Hepatocyte (in vitro differentiated cells): ENCODE results near the gene RGS10. TPM values are rescaled to one million over a fixed set of nuclear protein-coding genes. Genes with fewer than 3 reads are reported as not detected.

Source experiments
- DNase-seq: peaks from one replicate; pipeline ENCODE4 v3.0.0-alpha.2; 2016; ENCODE audit warnings: low spot score
- H2AFZ ChIP-seq: fragments of 200-600 bp; sonication (generic); 2 replicates; pipeline ENCODE4 v1.6.0; 2016; ENCODE audit warnings: antibody characterized with exemption, mild to moderate bottlenecking
- H3K27ac ChIP-seq: fragments of 200-600 bp; sonication (generic); 2 replicates; pipeline ENCODE4 v1.5.1; 2016; ENCODE audit warnings: mild to moderate bottlenecking
- H3K27me3 ChIP-seq: fragments of 200-600 bp; sonication (generic); 2 replicates; pipeline ENCODE4 v1.6.1; 2016
- H3K36me3 ChIP-seq: fragments of 200-600 bp; sonication (generic); replicated peaks from 2 replicates; pipeline ENCODE4 v1.5.1; 2016; ENCODE audit warnings: low read depth; ENCODE audit not compliant: insufficient read depth
- H3K4me1 ChIP-seq: fragments of 200-600 bp; sonication (generic); 2 replicates; pipeline ENCODE4 v1.5.1; 2016; ENCODE audit warnings: mild to moderate bottlenecking, moderate library complexity; ENCODE audit not compliant: insufficient read depth
- H3K4me2 ChIP-seq: fragments of 200-600 bp; sonication (generic); 2 replicates; pipeline ENCODE4 v1.6.0; 2016
- H3K4me3 ChIP-seq: fragments of 200-600 bp; sonication (generic); 2 replicates; pipeline ENCODE4 v1.5.1; 2016; ENCODE audit warnings: mild to moderate bottlenecking
- H3K79me2 ChIP-seq: fragments of 200-600 bp; sonication (generic); 2 replicates; pipeline ENCODE4 v1.6.0; 2017; ENCODE audit warnings: mild to moderate bottlenecking
- H3K9me2 ChIP-seq: fragments of 200-600 bp; sonication (generic); replicated peaks from 2 replicates; pipeline ENCODE4 v1.6.0; 2017; ENCODE audit warnings: mild to moderate bottlenecking; ENCODE audit not compliant: insufficient read depth
- H3K9me3 ChIP-seq: fragments of 200-600 bp; sonication (generic); 2 replicates; pipeline ENCODE4 v1.5.1; 2016; ENCODE audit warnings: low read depth, mild to moderate bottlenecking
- H4K20me1 ChIP-seq: fragments of 200-600 bp; sonication (generic); 2 replicates; pipeline ENCODE4 v1.6.0; 2016; ENCODE audit warnings: mild to moderate bottlenecking; ENCODE audit not compliant: insufficient read depth, poor library complexity, severe bottlenecking
- EZH2 ChIP-seq: fragments of 200-600 bp; sonication (generic); IDR thresholded peaks from 2 replicates; pipeline ENCODE4 v1.6.1; 2016; ENCODE audit warnings: antibody characterized with exemption, mild to moderate bottlenecking, borderline replicate concordance
- EZH2phosphoT487 ChIP-seq: fragments of 200-600 bp; sonication (generic); IDR thresholded peaks from one replicate; pipeline ENCODE4 v1.6.1; 2018; ENCODE audit warnings: antibody characterized with exemption, mild to moderate bottlenecking, low read depth, moderate library complexity; ENCODE audit not compliant: unreplicated experiment, severe bottlenecking
- WGBS: methylation state at CpG from one replicate; pipeline ENCODE4 v1.1.6; 2016; ENCODE audit warnings: low lambda C conversion rate; ENCODE audit errors: missing lambda C conversion rate; 5-methylcytosine and 5-hydroxymethylcytosine counted together
- polyA plus RNA-seq: library from polyadenylated mRNA; unstranded; fragments of >200 nt; fragmentation: Nextera tagmentation; extraction: Ambion mirVana; gene quantifications from 2 replicates; pipeline ENCODE4 v1.2.1, GENCODE V29; 2016
- total RNA-seq: library from RNA; depleted of rRNA; stranded (reverse); fragments of >200 nt; gene quantifications from 2 replicates; pipeline ENCODE4 v1.2.3, GENCODE V29; 2014
- TF ChIP-seq, protein P1 (sequence below): fragments of 200-600 bp; sonication (generic); IDR thresholded peaks from 2 replicates; pipeline ENCODE4 v1.5.1; 2016; ENCODE audit warnings: antibody characterized with exemption, mild to moderate bottlenecking; ENCODE audit not compliant: poor library complexity

Gene RGS10
- total and polyA plus RNA-seq, 2 experiments from 2014 or later, result 5.4 to 8.4 TPM

DNA sequence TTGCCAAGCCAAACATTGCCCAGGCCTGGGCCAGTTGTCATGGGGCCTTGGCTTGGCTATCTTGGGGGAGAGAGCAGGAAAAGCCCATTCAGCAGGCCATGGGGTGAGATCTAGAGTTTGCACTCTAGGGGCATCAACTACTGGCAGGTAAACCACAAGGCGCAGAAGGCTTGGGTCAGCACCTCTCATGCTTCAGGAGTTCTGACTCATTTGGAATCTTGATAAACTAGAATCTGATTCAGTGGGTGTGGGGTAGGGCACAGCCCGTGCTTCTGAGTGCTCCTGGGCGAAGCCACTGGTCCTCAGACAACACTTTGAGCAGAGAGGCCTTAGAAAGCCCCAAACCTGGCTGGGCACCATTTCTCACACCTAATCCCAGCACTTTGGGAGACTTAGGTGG, 81.1 kb downstream of the RGS10 start:
- Histone ChIP-seq H4K20me1 (no peaks in the 10 kb centered on the region), H3K9me3 (no peaks in the 10 kb centered on the region), H3K4me3 (no peak overlapping the region), H3K27me3 (no peaks in the 10 kb centered on the region), H3K79me2 (no peaks in the 10 kb centered on the region), H2AFZ (no peak overlapping the region), H3K27ac (no peak overlapping the region), H3K4me1 (no peaks in the 10 kb centered on the region), H3K36me3 (no peaks in the 10 kb centered on the region), H3K9me2 (no peaks in the 10 kb centered on the region), H3K4me2 (no peak overlapping the region)
- 86% methylated on average over 3 of the region's 3 CpGs for WGBS
- DNase-seq, result no peak
- TF ChIP-seq EZH2 (no peak), EZH2phosphoT487 (no peak)
- TF ChIP-seq, protein P1, sequence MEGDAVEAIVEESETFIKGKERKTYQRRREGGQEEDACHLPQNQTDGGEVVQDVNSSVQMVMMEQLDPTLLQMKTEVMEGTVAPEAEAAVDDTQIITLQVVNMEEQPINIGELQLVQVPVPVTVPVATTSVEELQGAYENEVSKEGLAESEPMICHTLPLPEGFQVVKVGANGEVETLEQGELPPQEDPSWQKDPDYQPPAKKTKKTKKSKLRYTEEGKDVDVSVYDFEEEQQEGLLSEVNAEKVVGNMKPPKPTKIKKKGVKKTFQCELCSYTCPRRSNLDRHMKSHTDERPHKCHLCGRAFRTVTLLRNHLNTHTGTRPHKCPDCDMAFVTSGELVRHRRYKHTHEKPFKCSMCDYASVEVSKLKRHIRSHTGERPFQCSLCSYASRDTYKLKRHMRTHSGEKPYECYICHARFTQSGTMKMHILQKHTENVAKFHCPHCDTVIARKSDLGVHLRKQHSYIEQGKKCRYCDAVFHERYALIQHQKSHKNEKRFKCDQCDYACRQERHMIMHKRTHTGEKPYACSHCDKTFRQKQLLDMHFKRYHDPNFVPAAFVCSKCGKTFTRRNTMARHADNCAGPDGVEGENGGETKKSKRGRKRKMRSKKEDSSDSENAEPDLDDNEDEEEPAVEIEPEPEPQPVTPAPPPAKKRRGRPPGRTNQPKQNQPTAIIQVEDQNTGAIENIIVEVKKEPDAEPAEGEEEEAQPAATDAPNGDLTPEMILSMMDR, result no peak

DNA sequence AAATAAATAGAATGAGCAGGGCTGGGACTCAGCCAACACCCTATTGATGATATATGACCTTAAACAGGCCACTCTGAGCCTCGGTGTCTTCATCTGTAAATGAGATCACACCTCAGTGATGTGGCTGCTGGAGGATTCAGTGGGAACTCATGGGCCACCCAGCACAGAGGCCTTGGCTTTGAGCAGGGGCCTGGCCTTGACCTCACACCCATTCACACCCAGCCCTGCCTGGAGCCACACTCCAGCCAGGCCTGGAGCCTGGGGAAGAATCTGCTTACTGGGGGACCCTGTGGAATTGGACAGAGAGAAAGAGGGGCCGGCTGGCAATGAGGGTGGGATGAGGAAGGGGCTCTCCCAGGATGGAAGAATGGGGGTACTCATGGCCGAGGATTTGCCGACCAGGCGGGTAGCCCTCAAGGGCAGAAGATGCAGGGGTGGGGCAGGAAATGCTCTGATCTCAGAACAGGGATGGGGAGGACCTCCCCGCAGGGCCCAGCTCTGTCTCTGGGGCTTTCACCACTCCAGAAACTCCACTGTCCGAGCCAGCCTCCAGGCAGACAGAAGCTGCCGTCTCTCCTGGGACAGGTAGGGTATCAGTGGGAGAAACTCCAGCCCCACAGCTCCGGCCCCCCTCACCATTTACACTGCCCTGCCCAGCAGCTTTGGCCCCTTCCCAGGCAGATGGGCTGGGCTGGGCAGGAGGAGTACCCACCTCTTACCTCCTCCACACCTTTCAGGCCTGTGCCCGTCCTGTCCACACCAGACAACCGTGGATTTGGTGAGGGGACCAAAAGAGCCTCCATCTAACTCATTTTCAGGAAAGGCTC, 81.9 kb downstream of the RGS10 start:
- H3K9me2 ChIP-seq, result no peaks in the 10 kb centered on the region
- H3K4me3 ChIP-seq, result no peak overlapping the region
- no peaks in the 10 kb centered on the region for H3K79me2 ChIP-seq
- 93% methylated on average over 11 of the region's 11 CpGs for WGBS
- no peaks in the 10 kb centered on the region for H4K20me1 ChIP-seq
- H3K27me3 ChIP-seq, result no peaks in the 10 kb centered on the region
- no peaks in the 10 kb centered on the region for H3K9me3 ChIP-seq
- no peaks in the 10 kb centered on the region for H3K36me3 ChIP-seq
- H3K27ac ChIP-seq, result no peak overlapping the region
- H3K4me2 ChIP-seq, result no peak overlapping the region
- TF ChIP-seq, protein P1, result no peak
- TF ChIP-seq EZH2phosphoT487, result no peak
- TF ChIP-seq EZH2, result no peak
- no peak for DNase-seq
- H3K4me1 ChIP-seq, result no peaks in the 10 kb centered on the region
- H2AFZ ChIP-seq, result no peak overlapping the region

DNA sequence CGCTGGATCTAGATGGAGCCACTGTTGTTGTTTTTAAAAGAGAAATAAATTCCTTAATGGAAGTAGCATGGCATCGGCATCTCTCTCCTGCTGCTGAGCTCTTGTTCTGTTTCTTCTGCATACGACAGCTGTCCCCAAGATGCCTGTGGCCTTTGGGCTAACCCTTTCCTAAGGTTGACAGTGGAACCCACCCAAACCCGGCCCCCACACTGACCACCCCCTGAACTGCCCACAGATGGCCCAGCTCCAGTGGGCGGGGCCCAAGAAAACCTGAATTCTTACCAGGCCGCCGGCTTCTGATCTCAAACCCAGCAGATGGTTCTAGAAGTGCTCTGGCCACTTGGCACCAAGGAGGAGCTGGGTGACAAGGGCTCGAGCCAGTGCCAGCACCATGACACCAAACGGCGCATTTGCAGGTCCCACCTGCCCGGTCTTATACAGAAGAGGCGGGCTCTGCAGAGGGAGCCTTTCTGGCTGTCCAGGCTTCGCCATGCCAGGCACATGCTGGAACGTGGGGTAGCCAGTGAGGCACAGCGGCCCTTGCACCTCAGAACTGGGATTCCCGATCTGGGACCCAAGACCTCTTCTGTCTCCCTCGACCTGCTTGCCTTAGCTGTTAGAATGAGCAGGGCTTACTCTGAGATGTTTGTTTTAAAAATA, 82.7 kb downstream of the RGS10 start:
- TF ChIP-seq, protein P1, result no peak
- no peak for TF ChIP-seq EZH2phosphoT487
- TF ChIP-seq EZH2, result no peak

More for the DNA sequence above, 82.7 kb downstream of the RGS10 start:
- Histone ChIP-seq H3K9me2 (no peaks in the 10 kb centered on the region), H3K4me3 (no peak overlapping the region), H3K27ac (no peak overlapping the region), H3K9me3 (no peaks in the 10 kb centered on the region), H3K4me1 (no peaks in the 10 kb centered on the region), H3K27me3 (no peaks in the 10 kb centered on the region), H3K36me3 (no peaks in the 10 kb centered on the region), H2AFZ (no peak overlapping the region), H3K79me2 (no peaks in the 10 kb centered on the region), H4K20me1 (no peaks in the 10 kb centered on the region), H3K4me2 (no peak overlapping the region)
- no peak for DNase-seq
- 89% methylated on average over 16 of the region's 17 CpGs for WGBS
